Measurements from ENCODE around the gene TP53.

- TF ChIP-seq CTCF (IDR thresholded peaks at IDR 0.05) (no peak), POLR2AphosphoS5 (IDR thresholded peaks at IDR 0.05; ENCODE audit: low read depth, low read length) (no peak)
These were observed 42.5 kb upstream of the TP53 start for GRCh38 chr17:7729816-7730215.
